GM12892 (cell line): ENCODE measurements around the gene RAB25.

Experiments used
- POLR2A ChIP-seq: IDR thresholded peaks from 2 replicates; pipeline ENCODE4 v1.6.1; 2011; ENCODE audit warnings: low read depth, low read length, control low read depth
- TAF1 ChIP-seq: IDR thresholded peaks from 2 replicates; pipeline ENCODE4 v1.6.1; 2011; ENCODE audit warnings: low read depth, mild to moderate bottlenecking, control low read depth, low read length, borderline replicate concordance

DNA sequence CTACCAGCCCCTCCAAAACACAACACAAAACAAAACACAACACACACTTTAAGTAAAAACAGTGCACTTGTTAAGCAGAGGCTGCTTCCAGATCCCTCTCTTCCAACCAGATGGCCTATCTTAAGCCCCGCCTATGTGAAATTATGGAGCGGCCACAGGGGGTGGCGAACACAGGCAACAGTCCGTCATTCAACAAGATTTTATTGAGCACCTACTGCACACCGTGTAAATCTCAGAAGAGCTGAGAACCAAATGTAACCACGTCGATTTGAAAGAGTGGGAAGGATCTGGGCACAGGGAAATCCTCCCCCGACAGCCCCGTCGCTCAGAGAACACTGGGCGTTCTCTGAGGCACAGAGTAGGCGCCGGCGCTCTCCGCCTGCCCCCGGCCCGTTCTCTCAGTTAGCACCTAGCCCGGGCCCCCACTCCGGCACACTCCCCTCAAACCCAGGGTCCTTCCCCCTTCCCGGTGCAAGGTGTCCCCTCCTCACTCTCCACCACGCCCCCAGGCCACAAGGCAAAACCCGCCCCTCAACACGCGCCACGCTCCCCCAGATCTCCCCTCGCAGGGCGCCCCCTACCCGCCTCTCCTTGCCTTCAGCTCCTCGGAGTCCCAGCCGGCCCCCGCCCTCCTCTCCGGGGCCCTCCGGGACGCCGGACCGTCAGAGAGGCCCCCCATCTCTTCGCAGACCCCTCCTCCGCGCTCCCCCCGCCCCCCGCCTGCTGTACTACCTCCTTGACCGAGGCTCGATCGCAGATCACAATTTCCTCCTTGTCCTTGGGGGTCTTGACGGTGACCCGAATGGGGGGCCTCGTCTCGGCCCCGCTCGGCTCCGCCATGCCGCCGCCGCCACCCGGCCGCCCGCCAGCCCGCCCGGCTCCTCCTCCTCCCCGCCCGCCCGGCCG is 7.8 kb upstream of the RAB25 start:
- TF ChIP-seq TAF1, result no peak
- peak; percentile 8; the same call in 1 of the 2 replicates for TF ChIP-seq POLR2A
